Ramos (cell line): ENCODE measurements around the gene FMNL1.

ENCODE experiments used
- in situ Hi-C: fragments of 300-500 bp; cut with MboI; formaldehyde crosslinking; loops from one replicate; pipeline ENCODE4 v1.14.3; 2022; ENCODE audit warnings: low sequenced_read_pairs; ENCODE audit not compliant: unreplicated experiment

FMNL1 gene

GRCh38 chr17:45232514-45233422 lies 11.1 kb downstream of the FMNL1 start:
- in situ Hi-C loops = no loop called here

GRCh38 chr17:45233423-45233924 lies 11.8 kb downstream of the FMNL1 start:
- in situ Hi-C loops = no loop called here

- in situ Hi-C loops = no loop called here
Observed at GRCh38 chr17:45234641-45235415, 13.1 kb downstream of the FMNL1 start.

- in situ Hi-C loops = no loop called here
Observed at GRCh38 chr17:45235416-45236281, 14.0 kb downstream of the FMNL1 start.

- in situ Hi-C loops = no loop called here
Observed at GRCh38 chr17:45236282-45236606, 14.6 kb downstream of the FMNL1 start.

- in situ Hi-C loops = no loop called here
Observed at GRCh38 chr17:45237686-45238085, 16.0 kb downstream of the FMNL1 start.

- in situ Hi-C loops = no loop called here
Observed at GRCh38 chr17:45238155-45238774, 16.6 kb downstream of the FMNL1 start.

- in situ Hi-C loops = no loop called here
Observed at GRCh38 chr17:45240905-45241327, 19.2 kb downstream of the FMNL1 start.

- in situ Hi-C loops = no loop called here
Observed at GRCh38 chr17:45241328-45242028, 19.8 kb downstream of the FMNL1 start.

GRCh38 chr17:45242029-45242414 lies 20.3 kb downstream of the FMNL1 start:
- in situ Hi-C loops = no loop called here

GRCh38 chr17:45243750-45244149 lies 22.1 kb downstream of the FMNL1 start:
- in situ Hi-C loops = no loop called here

GRCh38 chr17:45244725-45245656 lies 23.3 kb downstream of the FMNL1 start:
- in situ Hi-C loops = no loop called here

GRCh38 chr17:45246338-45246737 lies 24.7 kb downstream of the FMNL1 start:
- in situ Hi-C loops = no loop called here

GRCh38 chr17:45246861-45247428 lies 25.3 kb downstream of the FMNL1 start:
- in situ Hi-C loops = no loop called here

GRCh38 chr17:45247429-45248131 lies 25.9 kb downstream of the FMNL1 start:
- in situ Hi-C loops = no loop called here

GRCh38 chr17:45248132-45248957 lies 26.7 kb downstream of the FMNL1 start:
- in situ Hi-C loops = no loop called here
